GM12892 (cell line): ENCODE data around the gene ADD1.

ENCODE experiments used
- POLR2A ChIP-seq: IDR thresholded peaks from 2 replicates; pipeline ENCODE4 v1.6.1; 2011; ENCODE audit warnings: low read depth, low read length, control low read depth
- POLR2AphosphoS5 ChIP-seq: IDR thresholded peaks from 2 replicates; pipeline ENCODE4 v1.6.1; 2011; ENCODE audit warnings: low read depth, low read length, control low read depth
- TAF1 ChIP-seq: IDR thresholded peaks from 2 replicates; pipeline ENCODE4 v1.6.1; 2011; ENCODE audit warnings: low read depth, mild to moderate bottlenecking, control low read depth, low read length, borderline replicate concordance

DNA sequence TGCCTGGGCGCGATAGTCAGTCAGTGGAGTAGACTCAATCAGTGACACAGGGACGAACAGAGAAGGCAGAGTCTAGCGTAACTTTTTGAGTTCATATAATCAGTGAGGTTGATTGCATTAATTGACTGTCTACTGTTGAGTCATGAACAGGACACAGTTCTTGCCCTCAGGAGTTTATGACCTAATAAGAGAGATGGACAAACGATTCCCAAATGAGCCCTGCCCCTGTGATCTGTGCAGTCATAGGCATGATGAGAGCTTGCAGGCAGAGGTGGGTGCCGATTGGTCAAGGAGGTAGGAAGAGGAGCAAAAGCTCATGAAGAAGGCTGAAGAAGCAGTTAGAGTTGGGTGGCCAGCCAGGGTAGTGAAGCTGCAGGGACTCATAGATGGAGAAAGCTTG is 57.1 kb downstream of the ADD1 start:
- TF ChIP-seq POLR2A (no peak), TAF1 (no peak), POLR2AphosphoS5 (no peak)
